ENCODE data around the gene C22orf31.

C22orf31 gene

GRCh38 chr22:29081517-29082236 is 20.0 kb upstream of the C22orf31 start:
- DNase-seq (ENCODE audit: extremely low read depth, low read depth), result no peak
- TF ChIP-seq CTCF (IDR thresholded peaks at IDR 0.05; ENCODE audit: low read depth, low read length), result no peak

GRCh38 chr22:29080106-29080975 is 18.7 kb upstream of the C22orf31 start:
- TF ChIP-seq CTCF (IDR thresholded peaks at IDR 0.05; ENCODE audit: low read depth, low read length), result no peak
- peak; percentile 7 for DNase-seq (ENCODE audit: extremely low read depth, low read depth)

- no peak for TF ChIP-seq CTCF (IDR thresholded peaks at IDR 0.05; ENCODE audit: low read depth, low read length)
- peak; percentile 16 for DNase-seq (ENCODE audit: extremely low read depth, low read depth)
Observed at GRCh38 chr22:29079218-29079901, 17.7 kb upstream of the C22orf31 start.

GRCh38 chr22:29078869-29079207 is 17.2 kb upstream of the C22orf31 start:
- TF ChIP-seq CTCF (IDR thresholded peaks at IDR 0.05; ENCODE audit: low read depth, low read length), result no peak
- DNase-seq (ENCODE audit: extremely low read depth, low read depth), result no peak

- TF ChIP-seq CTCF (IDR thresholded peaks at IDR 0.05; ENCODE audit: low read depth, low read length), result peak; percentile 5
- no peak for DNase-seq (ENCODE audit: extremely low read depth, low read depth)
Observed at GRCh38 chr22:29078036-29078868, 16.6 kb upstream of the C22orf31 start.

GRCh38 chr22:29074276-29074772 is 12.7 kb upstream of the C22orf31 start:
- no peak for DNase-seq (ENCODE audit: extremely low read depth, low read depth)
- no peak for TF ChIP-seq CTCF (IDR thresholded peaks at IDR 0.05; ENCODE audit: low read depth, low read length)

Data from AG09319 (cell line).